ENCODE measurements around the gene UGT3A1. TPM values are rescaled to one million over a fixed set of nuclear protein-coding genes. Genes with fewer than 3 reads are reported as not detected.
"Not testable (repeated sequence)": the region's sequence is repeated elsewhere in the genome, so short reads cannot be mapped to it uniquely, and the experiment has no call there.

The UGT3A1 gene
- total and polyA plus RNA-seq, 2 experiments from 2014 or later = 1.6 to 3.1 TPM

DNA sequence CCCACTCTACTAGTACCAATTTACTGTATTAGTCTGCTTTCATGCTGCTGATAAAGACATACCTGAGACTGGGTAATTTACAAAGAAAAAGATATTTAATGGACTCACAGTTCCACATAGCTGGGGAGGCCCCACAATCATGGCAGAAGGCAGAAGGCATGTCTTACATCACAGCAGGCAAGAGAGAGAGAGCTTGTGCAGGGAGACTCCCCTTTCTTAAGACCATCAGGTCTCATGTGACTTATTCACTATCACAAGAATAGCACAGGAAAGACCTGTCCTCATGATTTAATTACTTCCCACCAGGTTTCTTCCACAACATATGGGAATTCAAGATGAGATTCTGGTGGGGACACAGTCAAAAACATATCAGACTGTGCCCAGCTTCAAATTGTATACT lies 11.5 kb downstream of the UGT3A1 start:
- no peaks in the 10 kb centered on the region for H3K4me1 Mint-ChIP-seq
- peaks cover 5% of the 10 kb centered on the region for H3K27me3 Mint-ChIP-seq (ENCODE audit: insufficient read depth, low read depth, poor library complexity)

DNA sequence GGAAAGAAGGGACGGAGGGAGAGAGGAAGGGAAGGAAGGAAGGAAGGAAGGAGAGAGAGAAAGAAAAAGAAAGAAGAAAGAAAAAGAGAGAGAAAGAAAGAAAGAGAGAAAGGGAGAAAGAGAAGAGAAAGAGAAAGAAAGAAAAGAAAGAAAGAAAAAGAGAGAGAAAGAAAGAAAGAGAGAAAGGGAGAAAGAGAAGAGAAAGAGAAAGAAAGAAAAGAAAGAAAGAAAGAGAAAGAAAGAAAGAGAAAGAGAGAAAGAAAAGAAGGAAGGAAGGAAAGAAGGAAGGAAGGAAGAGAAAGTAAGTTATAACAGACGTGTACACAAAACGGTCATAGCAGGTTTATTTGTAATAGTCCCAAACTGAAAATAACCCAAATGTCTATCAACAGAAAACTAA lies 14.3 kb downstream of the UGT3A1 start:
- H3K27ac Mint-ChIP-seq; H3K4me2 ChIP-seq; ATAC-seq; H3K79me2 ChIP-seq (replicated peaks; ENCODE audit: insufficient read depth); H3K4me1 ChIP-seq (ENCODE audit: insufficient read depth); H3K36me3 ChIP-seq (ENCODE audit: insufficient read depth); H3K9me2 ChIP-seq (ENCODE audit: insufficient read depth); H3K27me3 Mint-ChIP-seq (ENCODE audit: insufficient read depth, low read depth, poor library complexity); H3K4me3 Mint-ChIP-seq; H3K4me3 ChIP-seq; H4K20me1 ChIP-seq (replicated peaks; ENCODE audit: insufficient read depth); H3K4me1 Mint-ChIP-seq; H2AFZ ChIP-seq; DNase-seq (ENCODE audit: low spot score); H3K27ac ChIP-seq (ENCODE audit: low read depth); H3F3A ChIP-seq (replicated peaks; ENCODE audit: low read depth); H3K27me3 ChIP-seq (ENCODE audit: insufficient read depth): not testable (repeated sequence)
- Mint-ChIP-seq H3K9me3 (peaks cover 33% of the 10 kb centered on the region), H3K36me3 (ENCODE audit: low read depth) (peaks cover 14% of the 10 kb centered on the region)

More for the DNA sequence above, 11.5 kb downstream of the UGT3A1 start:
- Mint-ChIP-seq H3K4me3 (no peak overlapping the region), H3K36me3 (ENCODE audit: low read depth) (peaks cover 22% of the 10 kb centered on the region), H3K27ac (no peak overlapping the region), H3K9me3 (peaks cover 52% of the 10 kb centered on the region)
- Histone ChIP-seq H3K27me3 (ENCODE audit: insufficient read depth) (no peaks in the 10 kb centered on the region), H3K36me3 (ENCODE audit: insufficient read depth) (peaks cover 3% of the 10 kb centered on the region; the same call in 1 of the 2 replicates), H3F3A (replicated peaks; ENCODE audit: low read depth) (no peaks in the 10 kb centered on the region), H3K4me3 (no peak overlapping the region), H3K79me2 (replicated peaks; ENCODE audit: insufficient read depth) (no peaks in the 10 kb centered on the region), H3K9me2 (ENCODE audit: insufficient read depth) (no peaks in the 10 kb centered on the region), H3K27ac (ENCODE audit: low read depth) (no peak overlapping the region), H2AFZ (no peak overlapping the region), H3K4me2 (no peak overlapping the region), H4K20me1 (replicated peaks; ENCODE audit: insufficient read depth) (no peaks in the 10 kb centered on the region), H3K4me1 (ENCODE audit: insufficient read depth) (no peaks in the 10 kb centered on the region)
- DNase-seq (ENCODE audit: low spot score) = no peak
- no peak for TF ChIP-seq JUNB (IDR thresholded peaks at IDR 0.05; ENCODE audit: unreplicated experiment)
- no peak for TF ChIP-seq POLR2AphosphoS5 (IDR thresholded peaks at IDR 0.05; ENCODE audit: low read depth)
- TF ChIP-seq, protein P1, sequence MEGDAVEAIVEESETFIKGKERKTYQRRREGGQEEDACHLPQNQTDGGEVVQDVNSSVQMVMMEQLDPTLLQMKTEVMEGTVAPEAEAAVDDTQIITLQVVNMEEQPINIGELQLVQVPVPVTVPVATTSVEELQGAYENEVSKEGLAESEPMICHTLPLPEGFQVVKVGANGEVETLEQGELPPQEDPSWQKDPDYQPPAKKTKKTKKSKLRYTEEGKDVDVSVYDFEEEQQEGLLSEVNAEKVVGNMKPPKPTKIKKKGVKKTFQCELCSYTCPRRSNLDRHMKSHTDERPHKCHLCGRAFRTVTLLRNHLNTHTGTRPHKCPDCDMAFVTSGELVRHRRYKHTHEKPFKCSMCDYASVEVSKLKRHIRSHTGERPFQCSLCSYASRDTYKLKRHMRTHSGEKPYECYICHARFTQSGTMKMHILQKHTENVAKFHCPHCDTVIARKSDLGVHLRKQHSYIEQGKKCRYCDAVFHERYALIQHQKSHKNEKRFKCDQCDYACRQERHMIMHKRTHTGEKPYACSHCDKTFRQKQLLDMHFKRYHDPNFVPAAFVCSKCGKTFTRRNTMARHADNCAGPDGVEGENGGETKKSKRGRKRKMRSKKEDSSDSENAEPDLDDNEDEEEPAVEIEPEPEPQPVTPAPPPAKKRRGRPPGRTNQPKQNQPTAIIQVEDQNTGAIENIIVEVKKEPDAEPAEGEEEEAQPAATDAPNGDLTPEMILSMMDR (conservative IDR thresholded peaks at IDR 0.05; ENCODE audit: low read depth in 2 of 2) = no peak
- TF ChIP-seq, protein P2, sequence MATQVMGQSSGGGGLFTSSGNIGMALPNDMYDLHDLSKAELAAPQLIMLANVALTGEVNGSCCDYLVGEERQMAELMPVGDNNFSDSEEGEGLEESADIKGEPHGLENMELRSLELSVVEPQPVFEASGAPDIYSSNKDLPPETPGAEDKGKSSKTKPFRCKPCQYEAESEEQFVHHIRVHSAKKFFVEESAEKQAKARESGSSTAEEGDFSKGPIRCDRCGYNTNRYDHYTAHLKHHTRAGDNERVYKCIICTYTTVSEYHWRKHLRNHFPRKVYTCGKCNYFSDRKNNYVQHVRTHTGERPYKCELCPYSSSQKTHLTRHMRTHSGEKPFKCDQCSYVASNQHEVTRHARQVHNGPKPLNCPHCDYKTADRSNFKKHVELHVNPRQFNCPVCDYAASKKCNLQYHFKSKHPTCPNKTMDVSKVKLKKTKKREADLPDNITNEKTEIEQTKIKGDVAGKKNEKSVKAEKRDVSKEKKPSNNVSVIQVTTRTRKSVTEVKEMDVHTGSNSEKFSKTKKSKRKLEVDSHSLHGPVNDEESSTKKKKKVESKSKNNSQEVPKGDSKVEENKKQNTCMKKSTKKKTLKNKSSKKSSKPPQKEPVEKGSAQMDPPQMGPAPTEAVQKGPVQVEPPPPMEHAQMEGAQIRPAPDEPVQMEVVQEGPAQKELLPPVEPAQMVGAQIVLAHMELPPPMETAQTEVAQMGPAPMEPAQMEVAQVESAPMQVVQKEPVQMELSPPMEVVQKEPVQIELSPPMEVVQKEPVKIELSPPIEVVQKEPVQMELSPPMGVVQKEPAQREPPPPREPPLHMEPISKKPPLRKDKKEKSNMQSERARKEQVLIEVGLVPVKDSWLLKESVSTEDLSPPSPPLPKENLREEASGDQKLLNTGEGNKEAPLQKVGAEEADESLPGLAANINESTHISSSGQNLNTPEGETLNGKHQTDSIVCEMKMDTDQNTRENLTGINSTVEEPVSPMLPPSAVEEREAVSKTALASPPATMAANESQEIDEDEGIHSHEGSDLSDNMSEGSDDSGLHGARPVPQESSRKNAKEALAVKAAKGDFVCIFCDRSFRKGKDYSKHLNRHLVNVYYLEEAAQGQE (IDR thresholded peaks at IDR 0.05; ENCODE audit: unreplicated experiment) = no peak
- TF ChIP-seq, protein P3, sequence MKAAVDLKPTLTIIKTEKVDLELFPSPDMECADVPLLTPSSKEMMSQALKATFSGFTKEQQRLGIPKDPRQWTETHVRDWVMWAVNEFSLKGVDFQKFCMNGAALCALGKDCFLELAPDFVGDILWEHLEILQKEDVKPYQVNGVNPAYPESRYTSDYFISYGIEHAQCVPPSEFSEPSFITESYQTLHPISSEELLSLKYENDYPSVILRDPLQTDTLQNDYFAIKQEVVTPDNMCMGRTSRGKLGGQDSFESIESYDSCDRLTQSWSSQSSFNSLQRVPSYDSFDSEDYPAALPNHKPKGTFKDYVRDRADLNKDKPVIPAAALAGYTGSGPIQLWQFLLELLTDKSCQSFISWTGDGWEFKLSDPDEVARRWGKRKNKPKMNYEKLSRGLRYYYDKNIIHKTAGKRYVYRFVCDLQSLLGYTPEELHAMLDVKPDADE (IDR thresholded peaks at IDR 0.05) = no peak
- ATAC-seq = no peak

Data from GM23338 (cell line).